Non-pigmented ciliary epithelial cell (primary cell): ENCODE results near the gene AGPAT3.
"Not testable (repeated sequence)": the region's sequence is repeated elsewhere in the genome, so short reads cannot be mapped to it uniquely, and the experiment has no call there.

Experiments
- DNase-seq: peaks from one replicate; pipeline ENCODE4 v3.0.0-alpha.2; 2010; ENCODE audit warnings: low read depth

The AGPAT3 gene

GRCh38 chr21:43884012-43884860 lies 19.2 kb downstream of the AGPAT3 start:
- no peak for DNase-seq

- no peak for DNase-seq
Observed at GRCh38 chr21:43884861-43885417, 19.9 kb downstream of the AGPAT3 start.

GRCh38 chr21:43885721-43886120 lies 20.7 kb downstream of the AGPAT3 start:
- DNase-seq = no peak

- no peak for DNase-seq
Observed at GRCh38 chr21:43886565-43886964, 21.5 kb downstream of the AGPAT3 start.

DNA sequence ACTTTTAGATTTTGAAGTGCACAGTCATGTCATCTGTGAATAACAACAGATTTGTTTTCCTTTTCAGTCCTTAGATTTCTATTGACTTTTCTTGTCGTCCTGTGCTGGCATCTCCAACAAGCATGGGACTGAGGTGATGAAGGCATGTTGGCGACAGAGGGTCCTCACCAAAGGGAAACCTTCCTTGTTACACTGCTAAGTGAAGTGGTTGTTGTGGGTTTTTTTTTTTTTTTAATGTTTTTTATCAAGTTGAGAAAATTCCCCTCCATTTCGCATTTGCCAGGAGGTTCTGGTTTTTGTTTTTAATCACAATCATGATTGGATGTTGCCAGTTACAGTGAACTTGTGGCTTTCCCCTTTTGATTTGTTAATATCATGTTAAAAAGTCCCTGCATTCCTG lies 24.0 kb downstream of the AGPAT3 start:
- DNase-seq = no peak

DNA sequence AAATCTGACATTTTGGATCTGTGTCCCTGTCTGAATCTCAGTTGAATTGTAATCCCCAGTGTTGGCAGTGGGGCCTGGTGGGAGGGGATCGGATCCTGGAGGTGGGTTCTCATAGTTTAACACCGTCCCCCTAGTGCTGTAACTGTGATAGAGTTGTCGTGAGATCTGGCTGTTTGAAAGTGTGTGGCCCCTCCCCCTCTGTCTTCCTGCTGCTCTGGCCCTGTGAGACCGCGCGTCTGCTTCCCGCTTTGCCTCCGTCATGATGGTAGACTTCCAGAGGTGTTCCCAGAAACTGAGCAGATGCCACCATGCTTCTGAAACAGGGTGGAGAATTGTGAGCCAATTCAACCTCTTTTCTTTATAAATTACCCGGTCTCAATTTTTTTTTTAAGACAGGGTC lies 25.0 kb downstream of the AGPAT3 start:
- no peak for DNase-seq

DNA sequence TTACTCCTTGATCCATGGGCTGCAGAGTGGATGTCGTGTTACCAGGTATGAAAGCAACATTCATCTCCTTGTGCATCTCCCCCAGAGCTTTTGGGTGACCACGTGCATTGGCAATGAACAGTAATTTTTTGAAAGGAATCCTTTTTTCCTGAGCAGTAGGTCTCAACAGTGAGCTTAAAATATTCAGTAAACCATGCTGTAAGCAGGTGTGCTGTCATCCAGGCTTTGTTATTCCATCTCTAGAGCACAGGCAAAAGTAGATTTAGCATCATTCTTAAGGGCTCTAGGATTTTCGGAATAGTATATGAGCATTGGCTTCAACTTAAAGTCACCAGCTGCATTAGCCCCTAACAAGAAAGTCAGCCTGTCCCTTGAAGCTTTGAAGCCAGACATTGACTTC lies 27.3 kb downstream of the AGPAT3 start:
- no peak for DNase-seq

DNA sequence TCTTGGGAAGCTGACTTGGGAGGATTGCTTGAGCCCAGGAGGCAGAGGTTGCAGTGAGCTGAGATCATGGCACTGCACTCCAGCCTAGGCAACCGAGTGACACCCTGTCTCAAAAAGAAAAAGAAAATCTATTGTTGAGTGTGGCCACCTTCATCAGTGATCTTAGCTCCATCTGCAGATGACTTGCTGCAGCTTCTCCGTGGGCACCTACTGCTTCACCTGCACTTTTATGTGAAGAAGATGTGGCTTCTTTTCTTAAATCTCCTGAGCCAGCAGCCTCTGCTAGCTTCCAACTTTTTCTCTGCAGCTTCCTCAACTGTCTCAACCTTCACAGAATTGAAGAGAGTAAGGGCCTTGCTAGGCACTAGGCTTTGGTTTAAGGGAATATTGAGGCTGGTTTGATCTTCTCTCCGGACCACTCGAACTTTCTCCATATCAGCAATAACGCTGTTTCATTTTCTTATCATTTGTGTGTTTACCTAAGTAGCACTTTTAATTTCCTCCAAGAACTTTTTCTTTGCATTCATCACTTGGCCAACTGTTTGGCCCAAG lies 28.0 kb downstream of the AGPAT3 start:
- no peak for DNase-seq

- no peak for DNase-seq
Observed at GRCh38 chr21:43893536-43894205, 28.6 kb downstream of the AGPAT3 start.

- no peak for DNase-seq
Observed at GRCh38 chr21:43894206-43894577, 29.2 kb downstream of the AGPAT3 start.

DNA sequence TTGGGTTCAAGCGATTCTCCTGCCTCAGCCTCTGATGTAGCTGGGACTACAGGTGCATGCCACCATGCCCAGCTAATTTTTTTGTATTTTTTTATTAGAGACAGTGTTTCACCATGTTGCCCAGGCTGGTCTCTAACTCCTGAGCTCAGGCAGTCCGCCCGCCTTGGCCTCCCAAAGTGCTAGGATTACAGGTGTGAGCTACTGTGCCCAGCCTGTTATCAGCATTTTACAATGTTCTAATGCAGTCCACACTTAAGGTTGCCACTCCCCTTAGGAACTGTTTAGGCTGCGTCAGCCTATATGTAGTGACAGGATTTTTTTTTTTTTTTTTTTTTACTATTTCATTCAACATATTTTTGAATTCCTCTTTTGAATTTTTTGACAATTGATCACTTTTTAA lies 30.2 kb downstream of the AGPAT3 start:
- no peak for DNase-seq

DNA sequence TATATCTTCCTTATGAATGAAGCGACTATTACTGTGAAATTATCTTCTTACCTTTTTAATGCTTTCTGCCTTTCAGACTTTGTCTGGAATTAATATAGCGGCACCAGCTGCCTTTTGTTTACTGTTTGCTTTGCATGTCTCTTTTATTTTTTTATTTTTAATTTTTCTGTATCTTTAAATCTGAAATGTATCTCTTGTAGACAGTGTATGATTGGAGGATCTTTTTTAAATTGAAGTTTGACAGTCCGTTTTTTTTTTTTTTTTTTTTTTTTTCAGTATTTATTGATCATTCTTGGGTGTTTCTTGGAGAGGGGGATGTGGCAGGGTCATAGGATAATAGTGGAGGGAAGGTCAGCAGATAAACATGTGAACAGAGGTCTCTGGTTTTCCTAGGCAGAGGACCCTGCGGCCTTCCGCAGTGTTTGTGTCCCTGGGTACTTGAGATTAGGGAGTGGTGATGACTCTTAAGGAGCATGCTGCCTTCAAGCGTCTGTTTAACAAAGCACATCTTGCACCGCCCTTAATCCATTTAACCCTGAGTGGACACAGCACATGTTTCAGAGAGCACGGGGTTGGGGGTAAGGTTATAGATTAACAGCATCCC lies 31.8 kb downstream of the AGPAT3 start:
- DNase-seq = not testable (repeated sequence)

DNA sequence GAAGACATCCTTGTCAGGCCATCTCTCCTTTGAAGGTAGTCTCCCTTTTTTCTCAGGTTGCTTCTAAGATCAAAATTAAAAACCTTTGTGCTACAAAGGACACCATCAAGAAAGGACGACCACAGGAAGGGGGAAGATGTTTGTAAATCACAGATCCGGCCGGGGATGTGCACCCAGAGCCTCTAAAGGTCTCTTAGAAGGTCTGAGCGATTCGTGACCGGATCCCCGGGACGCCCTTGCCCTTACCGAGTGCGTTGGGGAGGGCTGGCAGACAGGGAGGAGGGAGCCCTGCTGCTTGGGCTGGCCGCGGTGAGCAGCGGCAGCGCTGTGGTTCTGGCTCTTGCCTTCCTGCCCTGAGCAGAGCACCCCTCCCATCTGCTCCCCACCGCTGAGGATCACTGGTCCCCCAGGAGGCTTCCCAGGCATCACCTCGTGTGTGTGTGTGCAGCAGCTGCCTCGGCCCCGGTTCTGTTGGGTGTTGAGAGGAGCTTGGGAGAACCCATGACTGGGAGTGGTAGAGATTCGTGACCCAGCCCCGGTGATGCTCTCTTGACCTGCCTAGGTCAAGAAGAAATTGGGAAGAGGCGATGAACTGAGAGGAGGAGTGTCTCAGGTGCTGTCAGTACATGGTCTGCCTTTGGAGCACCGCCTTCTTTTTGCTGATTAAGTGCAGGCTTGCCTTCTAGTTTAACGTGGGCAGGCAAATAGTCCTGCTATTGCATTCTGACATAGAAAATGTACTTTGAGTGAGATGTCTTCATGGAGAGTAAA lies 34.5 kb downstream of the AGPAT3 start:
- no peak for DNase-seq

- DNase-seq = no peak
Observed at GRCh38 chr21:43900078-43900385, 35.0 kb downstream of the AGPAT3 start.

GRCh38 chr21:43900690-43901089 lies 35.7 kb downstream of the AGPAT3 start:
- no peak for DNase-seq

DNA sequence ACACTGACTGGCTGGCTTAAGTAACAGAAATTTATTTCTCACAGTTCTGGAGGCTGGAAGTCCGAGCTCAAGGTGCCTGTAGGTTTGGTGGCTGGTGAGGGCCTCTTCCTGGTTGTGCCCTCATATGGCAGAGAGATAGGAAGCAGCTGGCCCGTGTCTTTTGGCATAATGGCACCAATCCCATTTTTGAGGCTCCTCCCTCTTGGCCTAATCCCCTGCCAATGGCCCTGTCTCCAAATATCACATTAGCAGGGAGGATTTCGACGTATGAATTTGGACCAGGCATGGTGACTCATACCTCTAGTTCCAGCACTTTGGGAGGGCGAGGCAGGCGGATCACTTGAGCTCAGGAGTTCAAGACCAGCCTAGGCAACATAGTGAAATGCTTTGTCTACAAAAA lies 37.4 kb downstream of the AGPAT3 start:
- DNase-seq = no peak

- DNase-seq = no peak
Observed at GRCh38 chr21:43903451-43904091, 38.5 kb downstream of the AGPAT3 start.

DNA sequence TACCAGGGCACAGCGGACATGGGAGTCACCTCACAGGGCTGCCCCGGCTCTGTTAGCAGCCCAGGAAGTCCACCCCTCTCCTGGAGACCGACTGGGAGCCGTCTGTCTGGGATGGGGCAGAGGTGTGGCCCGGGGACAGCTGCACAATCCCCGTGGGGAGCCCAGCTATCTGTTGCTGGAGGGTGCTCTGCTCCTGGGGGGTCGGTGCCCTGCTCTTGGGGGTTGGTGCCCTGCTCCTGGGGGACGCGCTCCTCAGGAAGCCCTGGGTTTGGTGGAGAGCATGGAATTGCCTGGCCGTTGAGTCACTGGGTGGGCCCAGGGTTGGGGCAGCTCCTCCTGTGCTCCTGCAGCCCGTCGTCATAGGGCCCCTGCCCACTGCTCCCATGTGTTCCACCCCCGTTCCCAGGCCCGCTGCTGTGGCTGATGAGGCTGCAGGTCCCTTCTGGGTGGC lies 39.3 kb downstream of the AGPAT3 start:
- no peak for DNase-seq

- no peak for DNase-seq
Observed at GRCh38 chr21:43905726-43906455, 40.9 kb downstream of the AGPAT3 start.

- no peak for DNase-seq
Observed at GRCh38 chr21:43906585-43907370, 41.8 kb downstream of the AGPAT3 start.
